ENCODE data around the gene PCDH12.

The PCDH12 gene

GRCh38 chr5:141934099-141934844, 23.7 kb downstream of the PCDH12 start:
- H3K27me3 ChIP-seq (replicated peaks; ENCODE audit: insufficient read depth, low read length) = no peaks in the 10 kb centered on the region
- no peaks in the 10 kb centered on the region for H4K20me1 ChIP-seq (ENCODE audit: insufficient read depth, low read length)
- no peaks in the 10 kb centered on the region for H3K9me3 ChIP-seq (replicated peaks; ENCODE audit: insufficient read depth, low read length)
- no peaks in the 10 kb centered on the region for H3K79me2 ChIP-seq (ENCODE audit: low read length)
- no peak overlapping the region for H3K9ac ChIP-seq (ENCODE audit: low read length)
- no peak overlapping the region for H3K27ac ChIP-seq (ENCODE audit: low read length)
- H3K36me3 ChIP-seq (replicated peaks; ENCODE audit: insufficient read depth, low read length) = 0 out of 2 replicates have a peak, but pooled peaks cover 2% of the 10 kb centered on the region
- H2AFZ ChIP-seq (ENCODE audit: low read length) = no peak overlapping the region
- no peaks in the 10 kb centered on the region for H3K9me2 ChIP-seq (replicated peaks; ENCODE audit: insufficient read depth, low read length)
- H3K4me1 ChIP-seq (ENCODE audit: low read length) = peaks cover 8% of the 10 kb centered on the region
- H3K4me3 ChIP-seq (ENCODE audit: low read length) = no peak overlapping the region
- no peak for TF ChIP-seq CTCF (IDR thresholded peaks at IDR 0.05; ENCODE audit: low read length)
- TF ChIP-seq EZH2 (optimal IDR thresholded peaks at IDR 0.05; ENCODE audit: low read depth, low read length) = no peak
- no peak for TF ChIP-seq EZH2phosphoT487 (IDR thresholded peaks at IDR 0.05; ENCODE audit: low read length)
- no peaks in the 10 kb centered on the region for H3F3A ChIP-seq (ENCODE audit: insufficient read depth, low read length)
- DNase-seq = no peak
- H3K4me2 ChIP-seq (ENCODE audit: low read depth, low read length) = no peak overlapping the region

- 0 out of 2 replicates have a peak, but pooled peaks cover 6% of the 10 kb centered on the region for H3K36me3 ChIP-seq (replicated peaks; ENCODE audit: insufficient read depth, low read length)
- H4K20me1 ChIP-seq (ENCODE audit: insufficient read depth, low read length) = no peaks in the 10 kb centered on the region
- no peaks in the 10 kb centered on the region for H3K4me1 ChIP-seq (ENCODE audit: low read length)
- TF ChIP-seq EZH2phosphoT487 (IDR thresholded peaks at IDR 0.05; ENCODE audit: low read length) (no peak), CTCF (IDR thresholded peaks at IDR 0.05; ENCODE audit: low read length) (no peak), EZH2 (optimal IDR thresholded peaks at IDR 0.05; ENCODE audit: low read depth, low read length) (no peak)
- no peaks in the 10 kb centered on the region for H3K9me2 ChIP-seq (replicated peaks; ENCODE audit: insufficient read depth, low read length)
- H3K27ac ChIP-seq (ENCODE audit: low read length) = no peak overlapping the region
- no peak for DNase-seq
- H3K27me3 ChIP-seq (replicated peaks; ENCODE audit: insufficient read depth, low read length) = no peaks in the 10 kb centered on the region
- H3K9me3 ChIP-seq (replicated peaks; ENCODE audit: insufficient read depth, low read length) = no peaks in the 10 kb centered on the region
- H3K79me2 ChIP-seq (ENCODE audit: low read length) = no peaks in the 10 kb centered on the region
- no peaks in the 10 kb centered on the region for H3F3A ChIP-seq (ENCODE audit: insufficient read depth, low read length)
- H3K4me2 ChIP-seq (ENCODE audit: low read depth, low read length) = no peak overlapping the region
- no peak overlapping the region for H2AFZ ChIP-seq (ENCODE audit: low read length)
- no peak overlapping the region for H3K4me3 ChIP-seq (ENCODE audit: low read length)
- H3K9ac ChIP-seq (ENCODE audit: low read length) = no peak overlapping the region
These were observed 24.9 kb downstream of the PCDH12 start for GRCh38 chr5:141933151-141933550.

- no peaks in the 10 kb centered on the region for H3K27me3 ChIP-seq (replicated peaks; ENCODE audit: insufficient read depth, low read length)
- peaks cover 3% of the 10 kb centered on the region for H3K79me2 ChIP-seq (ENCODE audit: low read length)
- H3F3A ChIP-seq (ENCODE audit: insufficient read depth, low read length) = no peaks in the 10 kb centered on the region
- no peak overlapping the region for H3K4me3 ChIP-seq (ENCODE audit: low read length)
- TF ChIP-seq CTCF (IDR thresholded peaks at IDR 0.05; ENCODE audit: low read length) (no peak), EZH2 (optimal IDR thresholded peaks at IDR 0.05; ENCODE audit: low read depth, low read length) (no peak), EZH2phosphoT487 (IDR thresholded peaks at IDR 0.05; ENCODE audit: low read length) (no peak)
- H2AFZ ChIP-seq (ENCODE audit: low read length) = no peak overlapping the region
- DNase-seq = no peak
- H3K4me1 ChIP-seq (ENCODE audit: low read length) = no peaks in the 10 kb centered on the region
- H3K9me3 ChIP-seq (replicated peaks; ENCODE audit: insufficient read depth, low read length) = no peaks in the 10 kb centered on the region
- H3K27ac ChIP-seq (ENCODE audit: low read length) = no peak overlapping the region
- H3K9me2 ChIP-seq (replicated peaks; ENCODE audit: insufficient read depth, low read length) = no peaks in the 10 kb centered on the region
- no peaks in the 10 kb centered on the region for H4K20me1 ChIP-seq (ENCODE audit: insufficient read depth, low read length)
- H3K9ac ChIP-seq (ENCODE audit: low read length) = no peak overlapping the region
- no peak overlapping the region for H3K4me2 ChIP-seq (ENCODE audit: low read depth, low read length)
- peaks cover 6% of the 10 kb centered on the region; the same call in 1 of the 2 replicates for H3K36me3 ChIP-seq (replicated peaks; ENCODE audit: insufficient read depth, low read length)
These were observed 26.3 kb downstream of the PCDH12 start for GRCh38 chr5:141931694-141932093.

Measured in MM.1S (cell line).